ENCODE results near the gene LMF1. TPM values are rescaled to one million over a fixed set of nuclear protein-coding genes. Genes with fewer than 3 reads are reported as not detected.

LMF1 gene
- total RNA-seq, 1 donor from 2014 or later, result 2.1 TPM

DNA sequence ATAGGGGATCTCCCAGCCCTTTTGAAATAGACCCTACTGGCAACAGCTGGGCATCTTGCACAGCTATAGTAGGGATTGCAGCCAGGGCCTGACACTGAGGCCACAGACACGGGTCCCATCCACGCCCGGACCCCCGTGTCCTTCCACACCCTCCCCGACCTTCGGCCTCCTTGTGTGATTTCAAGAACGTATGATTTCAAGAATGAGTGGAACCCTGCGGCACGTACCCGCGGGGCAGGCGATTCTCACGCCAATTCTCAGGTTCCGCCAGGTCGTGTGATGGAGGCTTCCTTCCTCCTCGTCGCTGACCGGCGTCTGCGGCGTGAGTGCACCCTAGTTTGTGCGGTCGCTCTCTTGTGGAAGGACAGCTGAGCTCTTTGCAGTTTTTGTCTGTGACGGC, 114.0 kb downstream of the LMF1 start:
- no peak overlapping the region for H3K4me3 ChIP-seq (ENCODE audit: low read depth, low read length)
- no peak for FAIRE-seq
- no peak for DNase-seq (ENCODE audit: low read depth)
- TF ChIP-seq, protein P1, sequence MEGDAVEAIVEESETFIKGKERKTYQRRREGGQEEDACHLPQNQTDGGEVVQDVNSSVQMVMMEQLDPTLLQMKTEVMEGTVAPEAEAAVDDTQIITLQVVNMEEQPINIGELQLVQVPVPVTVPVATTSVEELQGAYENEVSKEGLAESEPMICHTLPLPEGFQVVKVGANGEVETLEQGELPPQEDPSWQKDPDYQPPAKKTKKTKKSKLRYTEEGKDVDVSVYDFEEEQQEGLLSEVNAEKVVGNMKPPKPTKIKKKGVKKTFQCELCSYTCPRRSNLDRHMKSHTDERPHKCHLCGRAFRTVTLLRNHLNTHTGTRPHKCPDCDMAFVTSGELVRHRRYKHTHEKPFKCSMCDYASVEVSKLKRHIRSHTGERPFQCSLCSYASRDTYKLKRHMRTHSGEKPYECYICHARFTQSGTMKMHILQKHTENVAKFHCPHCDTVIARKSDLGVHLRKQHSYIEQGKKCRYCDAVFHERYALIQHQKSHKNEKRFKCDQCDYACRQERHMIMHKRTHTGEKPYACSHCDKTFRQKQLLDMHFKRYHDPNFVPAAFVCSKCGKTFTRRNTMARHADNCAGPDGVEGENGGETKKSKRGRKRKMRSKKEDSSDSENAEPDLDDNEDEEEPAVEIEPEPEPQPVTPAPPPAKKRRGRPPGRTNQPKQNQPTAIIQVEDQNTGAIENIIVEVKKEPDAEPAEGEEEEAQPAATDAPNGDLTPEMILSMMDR (IDR thresholded peaks at IDR 0.05; ENCODE audit: insufficient read depth, low read length, severe bottlenecking), result no peak
- H3K27me3 ChIP-seq (ENCODE audit: control insufficient read depth, insufficient read depth, low read length), result no peaks in the 10 kb centered on the region
- no peaks in the 10 kb centered on the region for H3K36me3 ChIP-seq (ENCODE audit: control insufficient read depth, insufficient read depth, low read length)

DNA sequence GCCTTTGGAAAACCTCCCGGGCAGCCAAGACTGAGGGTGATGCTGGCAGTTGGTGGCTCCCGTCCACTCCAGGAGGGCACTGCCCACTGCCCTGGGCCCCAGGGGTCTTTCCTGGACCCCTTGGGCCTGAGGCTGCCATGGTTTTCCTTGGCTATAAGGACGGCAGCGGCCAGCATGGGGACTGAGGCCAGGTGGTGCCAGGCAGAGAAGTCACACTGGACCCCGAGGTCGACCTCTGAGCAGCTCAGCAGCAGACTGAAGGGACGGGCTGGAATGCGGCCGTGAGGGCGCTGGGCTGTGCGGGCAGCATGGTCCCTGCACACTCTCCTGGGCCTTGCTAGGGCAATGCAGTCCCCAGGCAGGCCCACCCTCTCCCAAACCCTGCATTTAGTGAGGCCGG, 114.7 kb downstream of the LMF1 start:
- no peaks in the 10 kb centered on the region for H3K36me3 ChIP-seq (ENCODE audit: control insufficient read depth, insufficient read depth, low read length)
- no peak overlapping the region for H3K4me3 ChIP-seq (ENCODE audit: low read depth, low read length)
- FAIRE-seq (no peak), DNase-seq (ENCODE audit: low read depth) (no peak)
- H3K27me3 ChIP-seq (ENCODE audit: control insufficient read depth, insufficient read depth, low read length), result no peaks in the 10 kb centered on the region
- TF ChIP-seq, protein P1 (IDR thresholded peaks at IDR 0.05; ENCODE audit: insufficient read depth, low read length, severe bottlenecking), result no peak

DNA sequence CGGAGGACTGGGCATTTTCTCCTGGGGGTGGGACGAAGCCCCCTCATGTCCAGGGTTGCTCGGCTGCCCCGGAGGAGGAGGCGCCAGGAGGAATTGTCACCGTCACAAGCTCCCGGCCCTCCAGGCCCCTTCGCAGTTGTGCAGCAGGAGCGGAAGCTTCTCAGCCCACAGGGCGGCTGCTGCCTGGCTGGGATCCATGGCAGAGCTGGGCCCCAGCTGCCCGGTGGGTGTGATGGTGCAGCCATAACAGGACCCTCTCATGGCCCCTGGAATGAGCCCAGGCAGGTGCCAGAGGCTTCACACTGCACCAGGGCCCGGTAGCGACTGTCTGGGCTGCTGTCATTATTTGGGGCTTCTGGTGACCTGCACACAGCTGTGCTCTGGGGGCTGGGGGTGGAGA, 115.3 kb downstream of the LMF1 start:
- TF ChIP-seq, protein P1 (IDR thresholded peaks at IDR 0.05; ENCODE audit: insufficient read depth, low read length, severe bottlenecking), result no peak
- DNase-seq (ENCODE audit: low read depth) (no peak), FAIRE-seq (no peak)
- no peaks in the 10 kb centered on the region for H3K36me3 ChIP-seq (ENCODE audit: control insufficient read depth, insufficient read depth, low read length)
- no peak overlapping the region for H3K4me3 ChIP-seq (ENCODE audit: low read depth, low read length)
- no peaks in the 10 kb centered on the region for H3K27me3 ChIP-seq (ENCODE audit: control insufficient read depth, insufficient read depth, low read length)

DNA sequence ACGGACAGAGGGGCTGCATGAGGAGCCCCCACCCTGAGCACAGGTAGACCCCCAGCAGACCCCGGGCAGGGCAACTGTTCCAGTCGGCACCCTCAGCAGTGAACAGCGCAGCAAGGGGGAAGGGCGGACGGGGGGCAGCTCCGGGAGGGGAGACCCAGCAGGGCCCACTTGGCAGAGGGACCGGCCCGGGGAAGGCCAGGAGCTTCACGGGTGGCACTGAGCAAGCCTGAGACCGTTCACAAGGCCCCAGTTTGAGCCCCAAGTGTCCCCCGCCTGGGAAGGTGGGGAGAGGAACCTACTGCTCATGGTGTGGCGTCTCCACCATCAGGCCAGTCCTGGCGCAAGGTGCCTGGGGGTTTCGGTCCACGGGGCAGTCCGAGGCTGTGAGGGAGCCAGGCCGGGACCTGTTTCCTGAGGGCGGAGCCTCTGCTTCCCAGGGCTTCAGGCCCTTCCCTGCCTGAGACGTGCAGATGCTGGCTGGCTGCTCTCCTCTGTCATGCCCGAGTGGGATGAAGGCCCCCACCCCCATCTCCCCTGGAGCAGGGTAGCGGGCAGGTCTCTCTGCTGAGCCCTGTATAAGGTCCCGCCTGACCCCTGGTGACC, 115.9 kb downstream of the LMF1 start:
- H3K36me3 ChIP-seq (ENCODE audit: control insufficient read depth, insufficient read depth, low read length), result no peaks in the 10 kb centered on the region
- H3K27me3 ChIP-seq (ENCODE audit: control insufficient read depth, insufficient read depth, low read length), result no peaks in the 10 kb centered on the region
- no peak overlapping the region for H3K4me3 ChIP-seq (ENCODE audit: low read depth, low read length)
- FAIRE-seq (no peak), DNase-seq (ENCODE audit: low read depth) (no peak)
- TF ChIP-seq, protein P1 (IDR thresholded peaks at IDR 0.05; ENCODE audit: insufficient read depth, low read length, severe bottlenecking), result no peak

DNA sequence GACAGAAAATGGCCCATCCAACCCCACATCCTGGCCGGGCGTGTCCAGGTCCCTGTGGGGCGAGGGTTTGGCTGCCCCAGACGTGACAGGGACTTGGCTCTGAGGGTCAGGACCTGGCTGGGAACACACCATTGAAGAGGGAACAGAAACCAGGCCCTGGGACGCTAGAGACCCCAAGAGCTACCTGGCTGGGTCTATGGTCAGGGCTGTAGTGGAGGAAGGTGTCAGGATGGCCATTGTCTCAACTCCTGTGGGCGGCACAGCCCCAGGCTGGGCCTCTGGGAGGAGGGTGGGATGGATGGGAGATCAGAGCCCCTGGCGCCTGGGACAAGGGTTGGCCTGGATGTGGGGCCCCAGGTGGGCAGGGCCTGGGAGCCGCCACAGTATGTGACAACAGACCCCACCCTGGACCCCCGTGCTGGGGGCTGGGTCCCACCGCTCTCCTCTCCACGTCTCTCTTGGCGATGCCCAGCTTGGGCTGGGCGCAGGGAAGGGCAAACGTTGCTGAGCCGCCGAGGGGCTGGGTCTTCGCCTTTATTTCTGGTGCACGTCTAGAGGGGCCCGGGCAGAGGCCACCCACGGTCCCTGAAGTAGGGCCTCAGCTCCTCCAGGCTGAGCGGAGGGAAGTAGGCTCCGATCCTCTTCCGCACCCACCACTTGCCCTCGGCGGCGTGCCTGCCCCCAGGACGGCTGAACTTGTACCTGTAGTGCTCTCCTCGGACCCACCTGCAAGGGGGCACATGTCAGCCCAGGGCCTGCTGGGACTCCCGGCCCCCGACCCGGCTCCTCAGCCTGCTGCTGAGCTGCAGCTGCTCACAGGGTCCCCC, 116.6 kb downstream of the LMF1 start:
- DNase-seq (ENCODE audit: low read depth) (no peak), FAIRE-seq (no peak)
- TF ChIP-seq, protein P1 (IDR thresholded peaks at IDR 0.05; ENCODE audit: insufficient read depth, low read length, severe bottlenecking), result no peak
- H3K27me3 ChIP-seq (ENCODE audit: control insufficient read depth, insufficient read depth, low read length), result no peaks in the 10 kb centered on the region
- H3K36me3 ChIP-seq (ENCODE audit: control insufficient read depth, insufficient read depth, low read length), result no peaks in the 10 kb centered on the region
- no peak overlapping the region for H3K4me3 ChIP-seq (ENCODE audit: low read depth, low read length)
